GF-D8 (cell line): ENCODE results near the gene AIP.

ENCODE experiments used
- DNase-seq: peaks from one replicate; lab custom pipeline; 2025; lab: John Stamatoyannopoulos, UW

The AIP gene

DNA sequence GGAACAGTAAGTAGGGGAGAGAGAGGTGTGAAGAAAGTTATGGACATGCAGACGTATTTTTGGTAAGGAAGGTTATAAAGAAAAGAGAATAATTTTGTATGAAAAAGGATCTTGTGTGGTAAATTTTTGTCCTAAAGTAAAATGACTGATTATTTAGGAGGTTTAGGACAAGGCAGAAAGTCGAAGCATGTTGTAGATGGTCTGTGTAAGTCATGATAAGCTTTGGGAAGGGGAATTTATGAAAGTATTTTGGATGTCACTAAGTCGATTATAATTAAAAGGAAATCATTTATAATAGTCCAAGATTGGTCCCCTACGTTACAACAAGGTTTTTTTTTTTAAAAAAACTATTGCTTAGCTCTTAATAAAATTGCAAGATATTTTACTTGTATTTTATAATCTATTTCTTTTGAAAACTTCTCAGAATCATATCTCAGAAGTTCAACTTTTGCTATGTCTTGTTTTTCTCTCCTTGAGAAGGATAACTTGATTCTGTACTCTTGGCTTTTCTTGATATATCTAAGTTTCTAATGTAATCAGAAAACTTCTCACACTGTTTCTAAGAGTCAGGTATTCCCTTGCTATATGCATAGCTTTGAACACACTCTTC, 51.3 kb downstream of the AIP start:
- DNase-seq, result no peak

DNA sequence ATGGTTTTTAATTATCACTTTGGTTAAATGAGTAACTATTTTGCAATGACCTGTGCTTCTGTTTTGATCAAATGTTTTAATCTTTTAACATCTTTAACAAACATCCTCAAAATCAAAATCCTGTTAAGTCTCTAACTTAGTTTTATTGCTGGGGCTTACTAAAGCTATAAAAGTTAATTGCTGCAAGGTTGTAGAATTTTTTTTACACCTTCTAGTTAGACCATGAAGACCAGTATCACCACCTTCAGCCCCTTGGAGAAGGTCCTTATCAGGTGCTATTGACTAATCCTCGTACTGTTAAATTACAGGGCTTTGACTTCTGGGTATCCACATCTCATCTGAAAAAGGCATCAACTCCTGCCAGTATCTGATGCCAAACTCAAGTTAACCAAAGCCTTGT, 52.7 kb downstream of the AIP start:
- DNase-seq, result no peak

DNA sequence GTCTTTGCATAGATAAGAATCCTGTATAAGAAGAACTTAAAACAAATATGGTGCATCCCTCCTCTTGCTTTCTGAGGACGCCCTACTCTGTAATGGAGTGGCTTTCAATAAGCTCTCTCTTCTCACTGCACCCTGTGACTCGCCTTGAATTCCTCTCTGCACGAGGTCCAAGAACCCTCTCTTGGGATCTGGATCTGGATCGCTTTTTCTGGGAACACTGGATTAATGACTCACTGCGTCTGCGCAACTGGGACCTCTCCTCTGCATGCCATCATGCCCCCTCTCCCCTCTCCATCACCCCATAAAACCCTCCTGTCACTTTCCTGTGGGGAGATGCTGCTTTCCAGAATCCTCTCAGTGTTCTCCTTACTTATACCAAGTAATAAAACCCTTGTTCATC, 55.5 kb downstream of the AIP start:
- no peak for DNase-seq

DNA sequence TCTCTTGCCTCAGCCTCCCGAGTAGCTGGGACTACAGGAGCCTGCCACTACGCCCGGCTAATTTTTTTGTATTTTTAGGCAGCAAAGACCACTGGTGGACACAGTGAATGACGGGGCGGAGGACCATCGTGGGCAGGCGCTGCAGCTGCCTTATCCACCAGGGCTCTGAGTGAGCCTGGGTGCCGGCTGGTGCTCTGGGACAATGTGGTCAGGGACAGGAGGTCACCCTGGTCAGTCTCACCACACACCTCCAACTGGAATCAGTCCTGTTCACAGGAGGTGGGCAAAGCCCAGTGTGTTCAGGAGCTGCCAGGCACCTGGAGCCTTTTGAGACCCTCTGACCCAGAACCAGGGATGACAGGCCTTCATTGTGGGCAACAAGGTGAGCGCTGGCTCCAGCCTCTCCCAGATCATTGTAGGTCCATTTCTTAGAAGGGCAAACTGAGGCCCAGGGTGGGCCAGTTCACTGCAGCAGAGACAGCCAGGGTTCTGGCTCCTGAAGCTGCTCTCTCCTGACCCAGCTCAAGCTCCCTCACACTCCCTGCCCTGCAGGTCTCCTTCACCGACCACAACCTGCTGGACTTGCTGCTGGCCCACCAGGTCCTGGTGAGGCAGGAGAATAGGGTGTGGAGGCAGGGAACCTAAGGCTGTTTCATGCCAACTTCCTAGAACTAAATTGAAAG, 56.1 kb downstream of the AIP start:
- no peak for DNase-seq

DNA sequence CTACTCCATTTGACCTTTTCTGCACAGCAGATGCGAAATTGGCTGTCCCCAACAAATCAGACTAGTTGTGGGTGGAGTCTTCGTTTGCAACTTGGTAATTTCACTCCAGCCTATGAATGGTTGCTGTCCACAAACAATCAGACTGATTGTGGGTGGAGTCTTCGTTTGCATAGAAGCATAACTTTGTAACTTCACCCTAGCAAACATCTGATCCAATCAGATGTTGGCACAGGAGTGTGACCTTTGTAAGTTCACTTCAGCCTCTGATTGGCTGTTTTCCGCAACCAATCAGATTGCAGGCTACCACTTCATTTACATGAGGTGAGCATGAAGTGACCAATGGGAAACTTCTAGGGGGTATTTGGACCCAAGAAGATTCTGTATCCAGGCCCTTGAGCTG, 56.7 kb downstream of the AIP start:
- no peak for DNase-seq
